ENCODE results near the gene GJA1. TPM values are rescaled to one million over a fixed set of nuclear protein-coding genes. Genes with fewer than 3 reads are reported as not detected.

Gene GJA1
- total and polyA plus RNA-seq, 3 experiments from 2014 or later: not detected

DNA sequence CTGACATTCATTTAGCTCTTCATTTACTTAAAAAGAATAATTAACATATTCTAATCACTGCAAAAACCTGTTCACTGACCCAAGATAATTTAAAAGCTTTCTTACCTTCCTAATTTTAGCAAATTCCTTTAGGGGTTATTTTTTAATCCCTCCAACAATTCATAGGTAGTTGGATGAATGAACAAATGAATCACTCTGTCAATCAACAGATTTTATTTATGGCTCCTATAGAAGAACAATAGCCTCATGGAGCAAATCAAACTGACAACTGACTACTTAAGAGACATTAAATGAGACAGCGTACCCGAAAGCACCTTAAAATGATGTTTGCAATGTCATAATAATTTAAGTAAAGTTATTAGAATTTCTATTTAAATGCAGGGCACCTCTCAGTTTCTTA is 31.5 kb upstream of the GJA1 start:
- no peak overlapping the region for H3K27ac ChIP-seq (ENCODE audit: low read depth, low read length)
- H3K9me3 ChIP-seq (ENCODE audit: low read length): no peaks in the 10 kb centered on the region
- ChIA-PET CTCF (no interaction called here), POLR2A (no interaction called here)
- no peaks in the 10 kb centered on the region for H3K4me1 Mint-ChIP-seq
- DNase-seq: no peak
- H3K27ac Mint-ChIP-seq: no peak overlapping the region
- no peaks in the 10 kb centered on the region for H3K27me3 ChIP-seq (ENCODE audit: insufficient read depth, low read length, poor library complexity, severe bottlenecking)
- H3K9me3 Mint-ChIP-seq: no peaks in the 10 kb centered on the region
- H3K4me3 Mint-ChIP-seq: no peak overlapping the region
- H3K4me3 ChIP-seq (ENCODE audit: low read length): no peak overlapping the region
- H3K27me3 Mint-ChIP-seq: peaks cover 2 to 14% of the 10 kb centered on the region in 2 donors
- H3K36me3 ChIP-seq (ENCODE audit: insufficient read depth, low read length): no peaks in the 10 kb centered on the region
- no peaks in the 10 kb centered on the region for H3K4me1 ChIP-seq (ENCODE audit: insufficient read depth, low read length)
- no peaks in the 10 kb centered on the region for H3K36me3 Mint-ChIP-seq

GRCh38 chr6:121405306-121405705 is 30.1 kb upstream of the GJA1 start:
- POLR2A ChIA-PET: no interaction called here
- no peaks in the 10 kb centered on the region for H3K36me3 Mint-ChIP-seq

DNA sequence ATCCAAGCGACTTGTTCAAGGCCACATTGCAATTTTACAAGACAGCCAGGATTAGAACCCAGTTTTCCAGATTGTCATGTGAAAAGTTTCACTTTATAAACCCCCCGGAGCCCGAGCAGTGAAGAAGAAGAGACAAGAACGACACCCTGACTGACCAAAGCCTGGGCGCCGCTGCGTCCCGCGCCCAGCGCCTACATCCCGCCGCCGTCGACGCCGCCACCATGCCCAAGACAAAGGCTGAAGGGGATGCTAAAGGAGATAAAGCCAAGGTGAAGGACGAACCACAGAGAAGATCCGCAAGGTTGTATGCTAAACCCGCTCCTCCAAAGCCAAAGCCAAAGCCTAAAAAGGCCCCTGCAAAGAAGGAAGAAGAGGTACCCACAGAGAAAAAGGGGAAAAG is 27.1 kb upstream of the GJA1 start:
- Histone ChIP-seq H3K4me1 (ENCODE audit: insufficient read depth, low read length) (no peaks in the 10 kb centered on the region), H3K36me3 (ENCODE audit: insufficient read depth, low read length) (no peaks in the 10 kb centered on the region), H3K27me3 (ENCODE audit: insufficient read depth, low read length, poor library complexity, severe bottlenecking) (no peaks in the 10 kb centered on the region), H3K4me3 (ENCODE audit: low read length) (no peak overlapping the region), H3K9me3 (ENCODE audit: low read length) (no peaks in the 10 kb centered on the region), H3K27ac (ENCODE audit: low read depth, low read length) (no peak overlapping the region)
- Mint-ChIP-seq H3K4me3 (no peak overlapping the region), H3K4me1 (no peaks in the 10 kb centered on the region), H3K9me3 (no peaks in the 10 kb centered on the region), H3K27me3 (peaks cover 2 to 10% of the 10 kb centered on the region in 2 donors), H3K36me3 (no peaks in the 10 kb centered on the region), H3K27ac (no peak overlapping the region)
- ChIA-PET POLR2A (no interaction called here), CTCF (no interaction called here)
- DNase-seq: no peak

More at GRCh38 chr6:121405306-121405705, 30.1 kb upstream of the GJA1 start:
- H3K4me1 Mint-ChIP-seq: no peaks in the 10 kb centered on the region
- Histone ChIP-seq H3K27me3 (ENCODE audit: insufficient read depth, low read length, poor library complexity, severe bottlenecking) (no peaks in the 10 kb centered on the region), H3K9me3 (ENCODE audit: low read length) (no peaks in the 10 kb centered on the region), H3K4me3 (ENCODE audit: low read length) (no peak overlapping the region), H3K36me3 (ENCODE audit: insufficient read depth, low read length) (no peaks in the 10 kb centered on the region), H3K4me1 (ENCODE audit: insufficient read depth, low read length) (no peaks in the 10 kb centered on the region), H3K27ac (ENCODE audit: low read depth, low read length) (no peak overlapping the region)
- CTCF ChIA-PET: no interaction called here
- DNase-seq: no peak
- H3K27me3 Mint-ChIP-seq: peaks cover 2 to 10% of the 10 kb centered on the region in 2 donors
- no peak overlapping the region for H3K4me3 Mint-ChIP-seq
- no peak overlapping the region for H3K27ac Mint-ChIP-seq
- no peaks in the 10 kb centered on the region for H3K9me3 Mint-ChIP-seq

- DNase-seq: no peak
- H3K4me1 ChIP-seq (ENCODE audit: insufficient read depth, low read length): no peaks in the 10 kb centered on the region
- peaks cover 0 to 3% (median 0%) of the 10 kb centered on the region in 5 donors for H3K9me3 Mint-ChIP-seq
- H3K4me3 ChIP-seq (ENCODE audit: low read length): no peak overlapping the region
- CTCF ChIA-PET: no interaction called here
- POLR2A ChIA-PET: no interaction called here
- H3K27me3 ChIP-seq (ENCODE audit: insufficient read depth, low read length, poor library complexity, severe bottlenecking): no peaks in the 10 kb centered on the region
- H3K27ac ChIP-seq (ENCODE audit: low read depth, low read length): no peak overlapping the region
- no peaks in the 10 kb centered on the region for H3K36me3 ChIP-seq (ENCODE audit: insufficient read depth, low read length)
- no peaks in the 10 kb centered on the region for H3K4me1 Mint-ChIP-seq
- no peaks in the 10 kb centered on the region for H3K9me3 ChIP-seq (ENCODE audit: low read length)
- no peaks in the 10 kb centered on the region for H3K36me3 Mint-ChIP-seq
- H3K4me3 Mint-ChIP-seq: no peak overlapping the region
- H3K27ac Mint-ChIP-seq: no peak overlapping the region
- peaks cover 5 to 13% of the 10 kb centered on the region in 2 donors for H3K27me3 Mint-ChIP-seq
Observed at GRCh38 chr6:121413879-121414278, 21.6 kb upstream of the GJA1 start.

DNA sequence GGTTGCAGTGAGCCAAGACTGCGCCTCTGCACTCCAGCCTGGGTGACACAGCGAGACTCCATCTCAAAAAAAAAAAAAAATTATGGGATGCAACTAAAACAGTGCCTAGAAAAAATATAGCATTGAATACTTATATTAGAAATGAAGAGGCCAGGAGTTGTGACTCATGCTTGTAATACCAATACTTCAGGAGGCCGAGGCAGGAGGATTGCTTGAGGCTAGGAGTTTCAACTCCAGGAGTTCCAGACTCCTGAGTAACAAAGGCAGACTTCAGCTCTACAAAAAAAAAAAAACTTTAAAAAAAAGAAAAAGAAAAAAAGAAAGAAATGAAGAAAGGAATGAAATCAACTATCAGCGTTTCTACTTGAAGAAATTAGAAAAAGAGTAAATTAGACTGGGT is 17.1 kb upstream of the GJA1 start:
- Histone ChIP-seq H3K4me1 (ENCODE audit: insufficient read depth, low read length) (no peaks in the 10 kb centered on the region), H3K27ac (ENCODE audit: low read depth, low read length) (no peak overlapping the region), H3K4me3 (ENCODE audit: low read length) (no peak overlapping the region), H3K27me3 (ENCODE audit: insufficient read depth, low read length, poor library complexity, severe bottlenecking) (no peaks in the 10 kb centered on the region), H3K9me3 (ENCODE audit: low read length) (no peaks in the 10 kb centered on the region), H3K36me3 (ENCODE audit: insufficient read depth, low read length) (no peaks in the 10 kb centered on the region)
- H3K36me3 Mint-ChIP-seq: no peaks in the 10 kb centered on the region
- no peak for DNase-seq
- ChIA-PET POLR2A (no interaction called here), CTCF (no interaction called here)
- peaks cover 5 to 13% of the 10 kb centered on the region in 2 donors for H3K27me3 Mint-ChIP-seq
- H3K4me3 Mint-ChIP-seq: no peak overlapping the region
- no peaks in the 10 kb centered on the region for H3K4me1 Mint-ChIP-seq
- H3K9me3 Mint-ChIP-seq: peaks cover 0 to 3% (median 0%) of the 10 kb centered on the region in 5 donors
- no peak overlapping the region for H3K27ac Mint-ChIP-seq

DNA sequence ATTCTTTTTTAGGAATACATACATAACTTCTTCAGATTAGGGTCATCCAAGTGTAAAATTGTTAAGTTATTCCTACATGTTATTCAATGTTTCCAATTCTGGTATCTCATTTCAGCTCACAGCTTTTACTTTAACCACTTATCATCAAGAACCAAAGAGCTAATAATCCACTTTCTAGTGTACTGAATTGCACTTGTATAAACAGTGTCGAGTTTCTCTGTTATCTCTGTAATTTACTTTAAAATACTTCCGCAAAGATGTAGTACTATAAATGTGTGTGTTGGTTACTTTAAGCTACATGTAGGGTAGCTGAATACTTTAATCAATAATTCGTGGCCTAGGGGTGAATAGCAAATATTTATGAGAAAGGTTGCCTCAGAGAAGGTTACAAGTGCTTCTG is 8.8 kb upstream of the GJA1 start:
- DNase-seq: no peak
- Histone ChIP-seq H3K4me1 (ENCODE audit: insufficient read depth, low read length) (no peaks in the 10 kb centered on the region), H3K4me3 (ENCODE audit: low read length) (no peak overlapping the region), H3K36me3 (ENCODE audit: insufficient read depth, low read length) (no peaks in the 10 kb centered on the region), H3K9me3 (ENCODE audit: low read length) (no peaks in the 10 kb centered on the region), H3K27me3 (ENCODE audit: insufficient read depth, low read length, poor library complexity, severe bottlenecking) (no peaks in the 10 kb centered on the region), H3K27ac (ENCODE audit: low read depth, low read length) (no peak overlapping the region)
- no peaks in the 10 kb centered on the region for H3K36me3 Mint-ChIP-seq
- ChIA-PET POLR2A (no interaction called here), CTCF (no interaction called here)
- H3K4me1 Mint-ChIP-seq: no peaks in the 10 kb centered on the region
- no peak overlapping the region for H3K4me3 Mint-ChIP-seq
- H3K27me3 Mint-ChIP-seq: no peaks in the 10 kb centered on the region
- H3K9me3 Mint-ChIP-seq: no peaks in the 10 kb centered on the region
- no peak overlapping the region for H3K27ac Mint-ChIP-seq

DNA sequence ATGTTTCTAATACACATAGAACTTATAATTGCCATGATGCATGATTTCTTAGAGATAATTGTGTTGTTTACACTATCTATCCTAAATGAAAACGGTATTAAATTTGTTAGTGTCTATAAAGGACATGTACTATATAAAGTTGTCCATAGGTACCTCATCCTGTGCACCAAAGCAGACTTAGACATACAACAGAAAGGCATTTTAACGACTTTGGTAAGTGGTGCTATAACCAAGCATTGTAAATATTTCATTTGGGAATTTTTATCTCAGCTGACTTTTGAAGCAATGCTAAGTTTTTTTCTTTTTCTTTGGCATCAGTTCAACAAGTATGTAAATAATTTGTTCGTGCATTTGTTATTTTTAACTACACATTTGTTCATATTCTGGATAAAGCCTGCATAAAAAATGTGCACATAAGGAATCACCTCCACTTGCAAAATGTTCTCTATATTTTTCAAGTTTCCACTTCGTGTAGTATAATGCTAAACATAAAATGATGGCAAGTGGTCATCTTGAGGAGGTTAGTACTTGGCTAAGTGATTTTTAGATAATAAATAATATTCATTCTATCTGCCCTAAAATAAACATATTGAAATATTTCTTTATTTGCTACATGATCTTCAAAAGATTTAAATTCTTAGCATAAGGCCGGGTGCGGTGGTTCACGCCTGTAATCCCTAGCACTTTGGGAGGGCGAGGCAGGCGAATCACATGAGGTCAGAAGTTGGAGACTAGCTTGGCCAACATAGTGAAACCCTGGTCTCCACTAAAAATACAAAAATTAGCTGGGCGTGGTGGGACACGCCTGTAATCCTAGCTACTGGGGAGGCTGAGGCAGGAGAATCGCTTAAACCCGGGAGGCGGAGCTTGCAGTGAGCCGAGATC is 6.3 kb upstream of the GJA1 start:
- CTCF ChIA-PET: no interaction called here
- Histone ChIP-seq H3K36me3 (ENCODE audit: insufficient read depth, low read length) (no peaks in the 10 kb centered on the region), H3K4me1 (ENCODE audit: insufficient read depth, low read length) (no peaks in the 10 kb centered on the region), H3K4me3 (ENCODE audit: low read length) (no peak overlapping the region), H3K27ac (ENCODE audit: low read depth, low read length) (no peak overlapping the region), H3K27me3 (ENCODE audit: insufficient read depth, low read length, poor library complexity, severe bottlenecking) (no peaks in the 10 kb centered on the region), H3K9me3 (ENCODE audit: low read length) (no peaks in the 10 kb centered on the region)
- Mint-ChIP-seq H3K4me3 (no peak overlapping the region), H3K27ac (no peak overlapping the region), H3K4me1 (no peaks in the 10 kb centered on the region), H3K9me3 (no peaks in the 10 kb centered on the region), H3K36me3 (no peaks in the 10 kb centered on the region), H3K27me3 (no peaks in the 10 kb centered on the region)
- no peak for DNase-seq
- POLR2A ChIA-PET: no interaction called here

DNA sequence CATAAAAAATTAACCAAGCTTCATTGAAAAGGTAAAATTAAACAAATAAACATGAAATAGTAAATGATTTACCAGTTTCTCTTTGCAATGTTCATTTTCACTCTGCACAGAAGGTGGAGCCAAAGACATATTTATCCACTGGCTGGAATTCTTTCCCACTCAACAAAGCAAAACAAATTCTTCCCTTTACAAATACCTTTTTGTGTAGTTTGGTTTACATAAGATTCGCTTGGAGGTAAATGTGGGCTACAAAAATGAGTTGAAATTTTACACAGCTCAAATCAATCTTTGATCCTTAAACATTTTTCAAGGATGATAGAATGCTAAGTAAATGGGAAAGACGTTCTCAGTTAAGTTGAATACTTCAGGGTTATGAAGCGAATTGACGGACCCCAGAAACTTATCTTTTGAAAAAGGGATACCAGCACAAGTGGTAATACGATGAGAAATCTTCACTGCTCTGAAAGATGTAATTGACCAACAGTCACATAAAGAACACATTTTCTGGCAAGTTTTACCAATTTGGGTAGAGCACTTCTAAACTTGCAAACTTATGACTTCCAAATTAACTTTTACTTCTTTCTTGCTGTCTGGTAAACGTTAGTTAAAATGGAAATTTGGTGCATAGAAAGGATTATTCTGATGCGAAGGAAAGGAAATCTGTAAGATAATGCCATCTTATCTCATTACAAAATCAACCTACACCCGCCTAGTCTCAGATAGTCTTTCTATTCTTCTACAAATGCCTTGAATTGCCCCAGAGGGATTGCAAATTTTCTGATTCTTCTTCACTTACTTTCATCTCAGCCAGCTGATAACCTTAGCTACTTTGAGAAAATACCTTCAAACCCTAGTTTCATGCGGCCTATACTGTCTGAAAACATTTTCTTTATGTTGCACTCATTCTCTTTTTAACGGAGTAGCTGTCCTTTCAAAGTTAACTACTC is 4.7 kb upstream of the GJA1 start:
- H3K27me3 Mint-ChIP-seq: peaks cover 0 to 7% of the 10 kb centered on the region in 2 donors
- DNase-seq: no peak
- ChIA-PET POLR2A (no interaction called here), CTCF (no interaction called here)
- no peaks in the 10 kb centered on the region for H3K4me1 Mint-ChIP-seq
- H3K27ac ChIP-seq (ENCODE audit: low read depth, low read length): no peak overlapping the region
- H3K36me3 Mint-ChIP-seq: no peaks in the 10 kb centered on the region
- no peaks in the 10 kb centered on the region for H3K27me3 ChIP-seq (ENCODE audit: insufficient read depth, low read length, poor library complexity, severe bottlenecking)
- H3K4me1 ChIP-seq (ENCODE audit: insufficient read depth, low read length): no peaks in the 10 kb centered on the region
- H3K27ac Mint-ChIP-seq: no peak overlapping the region
- H3K4me3 Mint-ChIP-seq: no peak overlapping the region
- H3K9me3 ChIP-seq (ENCODE audit: low read length): no peaks in the 10 kb centered on the region
- no peak overlapping the region for H3K4me3 ChIP-seq (ENCODE audit: low read length)
- H3K36me3 ChIP-seq (ENCODE audit: insufficient read depth, low read length): no peaks in the 10 kb centered on the region
- no peaks in the 10 kb centered on the region for H3K9me3 Mint-ChIP-seq
